Body of pancreas (tissue), 4 donors: ENCODE results near the gene SLC10A3.

Experiments
- CTCF ChIP-seq, 7 experiments: fragments of 450-650 bp in 4 of 7; fragments of 200-600 bp in 3 of 7; sonication (generic) in 3 of 7; IDR thresholded peaks; one replicate each; pipeline ENCODE4 v1.5.1; 2016 to 2019; ENCODE audit warnings: antibody characterized with exemption in 7 of 7
- POLR2A ChIP-seq, 3 donors: fragments of 450-650 bp; IDR thresholded peaks; one replicate each; pipeline ENCODE4 v1.6.1; 2016; ENCODE audit warnings: antibody characterized with exemption in 3 of 3, mild to moderate bottlenecking in 2 of 3

- TF ChIP-seq CTCF (IDR thresholded peaks at IDR 0.05), result no peak
- no peak for TF ChIP-seq POLR2A (IDR thresholded peaks at IDR 0.05)
These were observed 48.6 kb upstream of the SLC10A3 start for GRCh38 chrX:154539077-154539476.
